A673 (cell line): ENCODE measurements around the gene STARD13. TPM values are rescaled to one million over a fixed set of nuclear protein-coding genes. Genes with fewer than 3 reads are reported as not detected.

Experiments used
- BruUV-seq: library from RNA; stranded (reverse); fragments of 400-500 nt; replicated peaks from 2 replicates; lab custom pipeline; 2021; lab: Mats Ljungman, UMichigan
- CTCF ChIA-PET: fragments of 300-600 bp; sonication (Branson Sonifier 250); formaldehyde crosslinking; loops from one replicate; lab custom pipeline; 2022; ENCODE audit warnings: antibody characterized with exemption; lab: Charles Lee
- POLR2A ChIA-PET: fragments of 300-600 bp; sonication (Branson Sonifier 250); formaldehyde crosslinking; loops from one replicate; lab custom pipeline; 2022; ENCODE audit warnings: antibody characterized with exemption; ENCODE audit not compliant: low non-redundant PET; lab: Charles Lee
- DNase-seq: peaks from one replicate; pipeline ENCODE4 v3.0.0-alpha.2; 2015; ENCODE audit warnings: low spot score
- H3K27ac ChIP-seq: fragments of 200-600 bp; sonication (generic); 2 replicates; pipeline ENCODE4 v1.5.1; 2016; ENCODE audit warnings: mixed run types, low read depth, mild to moderate bottlenecking, mixed read lengths, antibody characterized with exemption, low read length; ENCODE audit not compliant: poor library complexity, severe bottlenecking
- H3K27me3 ChIP-seq: fragments of 200-600 bp; sonication (generic); replicated peaks from 2 replicates; pipeline ENCODE4 v1.6.1; 2017; ENCODE audit warnings: mixed run types, low read depth, mild to moderate bottlenecking, mixed read lengths, antibody characterized with exemption, low read length; ENCODE audit not compliant: insufficient read depth, poor library complexity
- H3K36me3 ChIP-seq: fragments of 200-600 bp; sonication (generic); 2 replicates; pipeline ENCODE4 v1.6.1; 2016; ENCODE audit warnings: mixed run types, mild to moderate bottlenecking, mixed read lengths, antibody characterized with exemption, low read length; ENCODE audit not compliant: insufficient read depth, poor library complexity, severe bottlenecking
- H3K4me1 ChIP-seq: fragments of 200-600 bp; sonication (generic); 2 replicates; pipeline ENCODE4 v1.6.1; 2017; ENCODE audit warnings: mixed run types, mild to moderate bottlenecking, mixed read lengths, antibody characterized with exemption, low read length; ENCODE audit not compliant: insufficient read depth, poor library complexity, severe bottlenecking
- H3K4me3 ChIP-seq: fragments of 200-600 bp; sonication (generic); 2 replicates; pipeline ENCODE4 v1.5.1; 2016; ENCODE audit warnings: low read depth, mixed run types, mild to moderate bottlenecking, mixed read lengths, low read length; ENCODE audit not compliant: poor library complexity, severe bottlenecking
- H3K9me3 ChIP-seq: fragments of 200-600 bp; sonication (generic); 2 replicates; pipeline ENCODE4 v1.6.1; 2016; ENCODE audit warnings: mixed run types, low read depth, mild to moderate bottlenecking, mixed read lengths, antibody characterized with exemption, low read length; ENCODE audit not compliant: poor library complexity, severe bottlenecking
- CTCF ChIP-seq: fragments of 300-800, 200-600 bp; sonication (generic); conservative IDR thresholded peaks from 2 replicates; pipeline ENCODE4 v1.5.1; 2017; ENCODE audit warnings: low read depth, mild to moderate bottlenecking, antibody characterized with exemption, low read length, moderate library complexity, mixed read lengths
- EZH2 ChIP-seq: fragments of 200-600 bp; sonication (generic); IDR thresholded peaks from 2 replicates; pipeline ENCODE4 v1.6.1; 2017; ENCODE audit warnings: borderline replicate concordance, low read depth, mild to moderate bottlenecking, mixed read lengths, antibody characterized with exemption, low read length; ENCODE audit not compliant: poor library complexity, severe bottlenecking
- intact Hi-C: fragments of 100-400 bp; cut with micrococcal nuclease; formaldehyde crosslinking; loops from one replicate; pipeline ENCODE4 v1.10.0; 2022; ENCODE audit not compliant: unreplicated experiment
- total RNA-seq: library from RNA; stranded (reverse); gene quantifications from 2 replicates; pipeline ENCODE4 v1.2.3, GENCODE V29; 2021

STARD13 gene
- total RNA-seq, 1 experiment from 2014 or later = 45.7 TPM

- no TSS peak for BruUV-seq
- Histone ChIP-seq H3K27ac (no peak overlapping the region), H3K4me3 (no peak overlapping the region), H3K4me1 (peaks cover 13% of the 10 kb centered on the region), H3K9me3 (peaks cover 4% of the 10 kb centered on the region), H3K27me3 (no peaks in the 10 kb centered on the region), H3K36me3 (peaks cover 69% of the 10 kb centered on the region)
- ChIA-PET POLR2A (no interaction called here), CTCF (no interaction called here)
- intact Hi-C loops = no loop called here
- no peak for DNase-seq
- TF ChIP-seq EZH2 (no peak), CTCF (no peak)
These were observed 147.1 kb downstream of the STARD13 start for GRCh38 chr13:33138441-33138840.

- Histone ChIP-seq H3K4me1 (peaks cover 13% of the 10 kb centered on the region), H3K9me3 (peaks cover 4% of the 10 kb centered on the region), H3K27ac (no peak overlapping the region), H3K36me3 (peaks cover 69% of the 10 kb centered on the region), H3K27me3 (no peaks in the 10 kb centered on the region), H3K4me3 (no peak overlapping the region)
- DNase-seq = no peak
- POLR2A ChIA-PET = no interaction called here
- BruUV-seq = no TSS peak
- TF ChIP-seq EZH2 (no peak), CTCF (no peak)
- intact Hi-C loops = no loop called here
- CTCF ChIA-PET = no interaction called here
These were observed 147.8 kb downstream of the STARD13 start for GRCh38 chr13:33137721-33138120.

GRCh38 chr13:33135097-33135496 is 150.5 kb downstream of the STARD13 start:
- BruUV-seq = no TSS peak
- no peak for TF ChIP-seq CTCF
- CTCF ChIA-PET = no interaction called here
- Histone ChIP-seq H3K36me3 (peaks cover 66% of the 10 kb centered on the region), H3K27ac (no peak overlapping the region), H3K27me3 (no peaks in the 10 kb centered on the region), H3K4me3 (no peak overlapping the region), H3K4me1 (peaks cover 9% of the 10 kb centered on the region), H3K9me3 (peaks cover 4% of the 10 kb centered on the region)
- no peak for DNase-seq
- POLR2A ChIA-PET = no interaction called here
- intact Hi-C loops = no loop called here
